WTC11 (cell line): ENCODE results near the gene ZNRF3. TPM values are rescaled to one million over a fixed set of nuclear protein-coding genes. Genes with fewer than 3 reads are reported as not detected.
A peak's percentile ranks its signal among the peaks of the same experiment; 100 is the strongest.

Experiments
- ATAC-seq: fragments of 200-7000 bp; cut with Tn5 transposase; 2 replicates; pipeline ENCODE4 v1.10.0; 2021; ENCODE audit warnings: mild to moderate bottlenecking, moderate library complexity
- CTCF ChIA-PET: fragments of 300-600 bp; sonication (Branson Sonifier 250); formaldehyde crosslinking; loops from one replicate; lab custom pipeline; 2021; ENCODE audit warnings: antibody characterized with exemption; lab: Charles Lee
- POLR2A ChIA-PET: fragments of 350-600 bp; sonication (Branson Sonifier 250); formaldehyde crosslinking; loops from one replicate; lab custom pipeline; 2021; ENCODE audit warnings: antibody characterized with exemption; lab: Charles Lee
- DNase-seq: peaks from one replicate; pipeline ENCODE4 v3.0.0; 2021; ENCODE audit warnings: low spot score
- H3K27ac Mint-ChIP-seq: 2 replicates; pipeline ENCODE4 v1.8.0; 2021; ENCODE audit warnings: mixed read lengths
- H3K27me3 Mint-ChIP-seq: 2 replicates; pipeline ENCODE4 v1.8.0; 2021; ENCODE audit warnings: low read depth, mild to moderate bottlenecking, moderate library complexity, mixed read lengths
- H3K36me3 Mint-ChIP-seq: 2 replicates; pipeline ENCODE4 v1.8.0; 2021; ENCODE audit warnings: mixed read lengths
- H3K4me1 Mint-ChIP-seq: 2 replicates; pipeline ENCODE4 v1.8.0; 2022; ENCODE audit warnings: mixed read lengths
- H3K4me3 Mint-ChIP-seq: 2 replicates; pipeline ENCODE4 v1.8.0; 2021; ENCODE audit warnings: mild to moderate bottlenecking, moderate library complexity, mixed read lengths
- H3K9me3 Mint-ChIP-seq: 2 replicates; pipeline ENCODE4 v1.8.0; 2021; ENCODE audit warnings: mixed read lengths
- ATF1 ChIP-seq: sonication (generic); formaldehyde crosslinking; IDR thresholded peaks from 2 replicates; pipeline ENCODE4 v1.8.1; 2023; ENCODE audit warnings: mild to moderate bottlenecking, moderate library complexity, missing genetic modification reagents
- ATF6 ChIP-seq: sonication (generic); formaldehyde crosslinking; IDR thresholded peaks from 2 replicates; pipeline ENCODE4 v1.8.1; 2023; ENCODE audit warnings: mild to moderate bottlenecking, missing genetic modification reagents
- CTCF ChIP-seq: fragments of 200-600 bp; IDR thresholded peaks from 2 replicates; pipeline ENCODE4 v1.8.0; 2022; ENCODE audit warnings: antibody characterized with exemption
- E2F1 ChIP-seq: sonication (generic); formaldehyde crosslinking; IDR thresholded peaks from 2 replicates; pipeline ENCODE4 v1.8.0; 2022; ENCODE audit warnings: mild to moderate bottlenecking, missing genetic modification reagents
- JAZF1 ChIP-seq: fragments of 250-450 bp; sonication (Bioruptor Pico); IDR thresholded peaks from 2 replicates; pipeline ENCODE4 v1.9.0; 2021; ENCODE audit warnings: moderate library complexity, mild to moderate bottlenecking, inconsistent platforms
- KAT7 ChIP-seq: sonication (generic); formaldehyde crosslinking; IDR thresholded peaks from 2 replicates; pipeline ENCODE4 v1.8.1; 2023; ENCODE audit warnings: missing genetic modification reagents, mild to moderate bottlenecking, borderline replicate concordance
- MXD4 ChIP-seq: fragments of 250-450 bp; sonication (Bioruptor Pico); IDR thresholded peaks from 2 replicates; pipeline ENCODE4 v1.8.0; 2021; ENCODE audit warnings: mild to moderate bottlenecking, moderate library complexity, borderline replicate concordance
- PREB ChIP-seq: sonication (generic); formaldehyde crosslinking; IDR thresholded peaks from 2 replicates; pipeline ENCODE4 v1.8.1; 2022; ENCODE audit warnings: mild to moderate bottlenecking, missing genetic modification reagents, moderate library complexity, borderline replicate concordance
- RELA ChIP-seq: sonication (generic); formaldehyde crosslinking; IDR thresholded peaks from 2 replicates; pipeline ENCODE4 v1.8.1; 2022; ENCODE audit warnings: missing genetic modification reagents, mild to moderate bottlenecking, borderline replicate concordance
- SMAD4 ChIP-seq: sonication (generic); formaldehyde crosslinking; IDR thresholded peaks from 2 replicates; pipeline ENCODE4 v1.8.0; 2022; ENCODE audit warnings: mild to moderate bottlenecking, missing genetic modification reagents
- ZNF263 ChIP-seq: sonication (generic); formaldehyde crosslinking; IDR thresholded peaks from 2 replicates; pipeline ENCODE4 v1.8.1; 2022; ENCODE audit warnings: low read depth, mild to moderate bottlenecking, moderate library complexity, missing genetic modification reagents
- ZNF317 ChIP-seq: sonication (generic); formaldehyde crosslinking; IDR thresholded peaks from 2 replicates; pipeline ENCODE4 v1.8.1; 2023; ENCODE audit warnings: low read depth, mild to moderate bottlenecking, moderate library complexity, missing genetic modification reagents, borderline replicate concordance
- ZNF423 ChIP-seq: fragments of 250-450 bp; sonication (Bioruptor Pico); IDR thresholded peaks from 2 replicates; pipeline ENCODE4 v2.1.2; 2022; ENCODE audit warnings: mild to moderate bottlenecking, moderate library complexity
- ZNF671 ChIP-seq: fragments of 250-450 bp; sonication (Bioruptor Pico); IDR thresholded peaks from 2 replicates; pipeline ENCODE4 v1.8.0; 2021; ENCODE audit warnings: mild to moderate bottlenecking
- total RNA-seq: library from RNA; stranded (reverse); gene quantifications from 3 replicates; pipeline ENCODE4 v1.2.3, GENCODE V29; 2021
- TF ChIP-seq, protein P1 (sequence below): sonication (generic); formaldehyde crosslinking; conservative IDR thresholded peaks from 2 replicates; pipeline ENCODE4 v1.8.1; 2023; ENCODE audit warnings: mild to moderate bottlenecking, low read depth, missing genetic modification reagents, moderate library complexity
- TF ChIP-seq, protein P2 (sequence below): sonication (generic); formaldehyde crosslinking; IDR thresholded peaks from 2 replicates; pipeline ENCODE4 v1.8.1; 2022; ENCODE audit warnings: low read depth, missing genetic modification reagents, borderline replicate concordance
- TF ChIP-seq, protein P3 (sequence below): fragments of 250-450 bp; sonication (Bioruptor Pico); IDR thresholded peaks from 2 replicates; pipeline ENCODE4 v1.9.0; 2021; ENCODE audit warnings: moderate library complexity, mild to moderate bottlenecking, inconsistent platforms, borderline replicate concordance

The ZNRF3 gene
- total RNA-seq, 1 experiment from 2014 or later, result 25.4 TPM

DNA sequence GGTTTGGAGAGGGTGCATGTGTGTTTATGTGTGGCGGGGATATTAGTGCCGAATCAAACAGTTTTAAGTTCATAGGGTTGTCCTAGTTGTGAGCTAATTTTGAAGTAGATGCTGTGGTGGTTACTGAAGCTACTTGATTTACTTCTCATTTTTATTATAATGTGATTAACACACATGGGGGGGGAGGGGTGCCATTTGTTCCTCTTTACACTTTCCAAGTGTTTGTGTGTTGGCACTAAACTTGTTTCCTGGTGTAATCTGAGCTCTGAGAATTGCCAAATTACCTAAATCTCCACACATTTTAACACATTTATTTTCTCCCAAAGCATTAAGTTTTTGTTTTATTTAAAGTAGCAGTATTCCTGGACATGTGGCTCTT, 60.1 kb downstream of the ZNRF3 start:
- no peak for DNase-seq
- ChIA-PET POLR2A (interaction anchor here (0.9 kb wide), 1 partner anchor 18 kb away, joined by 3 read pairs; no protein-coding TSS in a partner anchor), CTCF (interaction anchor here (0.6 to 2.5 kb wide), 7 partner anchors 9 to 97 kb away, joined by 3 to 15 read pairs (median 4); no protein-coding TSS in a partner anchor)
- Mint-ChIP-seq H3K27me3 (no peaks in the 10 kb centered on the region), H3K9me3 (peaks cover 20% of the 10 kb centered on the region), H3K4me1 (peaks cover 52% of the 10 kb centered on the region), H3K4me3 (no peak overlapping the region), H3K27ac (peak overlapping the region; percentile 76), H3K36me3 (peaks cover 19% of the 10 kb centered on the region)
- no peak for TF ChIP-seq ATF6 (CRISPR knock-in tag)
- no peak for TF ChIP-seq ZNF671 (CRISPR knock-in tag)
- TF ChIP-seq JAZF1 (CRISPR knock-in tag), result no peak
- no peak for TF ChIP-seq E2F1 (CRISPR knock-in tag)
- no peak for TF ChIP-seq ZNF317 (CRISPR knock-in tag)
- TF ChIP-seq, protein P1, sequence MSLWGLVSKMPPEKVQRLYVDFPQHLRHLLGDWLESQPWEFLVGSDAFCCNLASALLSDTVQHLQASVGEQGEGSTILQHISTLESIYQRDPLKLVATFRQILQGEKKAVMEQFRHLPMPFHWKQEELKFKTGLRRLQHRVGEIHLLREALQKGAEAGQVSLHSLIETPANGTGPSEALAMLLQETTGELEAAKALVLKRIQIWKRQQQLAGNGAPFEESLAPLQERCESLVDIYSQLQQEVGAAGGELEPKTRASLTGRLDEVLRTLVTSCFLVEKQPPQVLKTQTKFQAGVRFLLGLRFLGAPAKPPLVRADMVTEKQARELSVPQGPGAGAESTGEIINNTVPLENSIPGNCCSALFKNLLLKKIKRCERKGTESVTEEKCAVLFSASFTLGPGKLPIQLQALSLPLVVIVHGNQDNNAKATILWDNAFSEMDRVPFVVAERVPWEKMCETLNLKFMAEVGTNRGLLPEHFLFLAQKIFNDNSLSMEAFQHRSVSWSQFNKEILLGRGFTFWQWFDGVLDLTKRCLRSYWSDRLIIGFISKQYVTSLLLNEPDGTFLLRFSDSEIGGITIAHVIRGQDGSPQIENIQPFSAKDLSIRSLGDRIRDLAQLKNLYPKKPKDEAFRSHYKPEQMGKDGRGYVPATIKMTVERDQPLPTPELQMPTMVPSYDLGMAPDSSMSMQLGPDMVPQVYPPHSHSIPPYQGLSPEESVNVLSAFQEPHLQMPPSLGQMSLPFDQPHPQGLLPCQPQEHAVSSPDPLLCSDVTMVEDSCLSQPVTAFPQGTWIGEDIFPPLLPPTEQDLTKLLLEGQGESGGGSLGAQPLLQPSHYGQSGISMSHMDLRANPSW (CRISPR knock-in tag), result no peak
- no peak for TF ChIP-seq SMAD4 (CRISPR knock-in tag)
- TF ChIP-seq, protein P2, sequence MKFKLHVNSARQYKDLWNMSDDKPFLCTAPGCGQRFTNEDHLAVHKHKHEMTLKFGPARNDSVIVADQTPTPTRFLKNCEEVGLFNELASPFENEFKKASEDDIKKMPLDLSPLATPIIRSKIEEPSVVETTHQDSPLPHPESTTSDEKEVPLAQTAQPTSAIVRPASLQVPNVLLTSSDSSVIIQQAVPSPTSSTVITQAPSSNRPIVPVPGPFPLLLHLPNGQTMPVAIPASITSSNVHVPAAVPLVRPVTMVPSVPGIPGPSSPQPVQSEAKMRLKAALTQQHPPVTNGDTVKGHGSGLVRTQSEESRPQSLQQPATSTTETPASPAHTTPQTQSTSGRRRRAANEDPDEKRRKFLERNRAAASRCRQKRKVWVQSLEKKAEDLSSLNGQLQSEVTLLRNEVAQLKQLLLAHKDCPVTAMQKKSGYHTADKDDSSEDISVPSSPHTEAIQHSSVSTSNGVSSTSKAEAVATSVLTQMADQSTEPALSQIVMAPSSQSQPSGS, result no peak
- TF ChIP-seq, protein P3, sequence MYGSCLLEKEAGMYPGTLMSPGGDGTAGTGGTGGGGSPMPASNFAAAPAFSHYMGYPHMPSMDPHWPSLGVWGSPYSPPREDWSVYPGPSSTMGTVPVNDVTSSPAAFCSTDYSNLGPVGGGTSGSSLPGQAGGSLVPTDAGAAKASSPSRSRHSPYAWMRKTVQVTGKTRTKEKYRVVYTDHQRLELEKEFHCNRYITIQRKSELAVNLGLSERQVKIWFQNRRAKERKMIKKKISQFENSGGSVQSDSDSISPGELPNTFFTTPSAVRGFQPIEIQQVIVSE (CRISPR knock-in tag), result no peak
- TF ChIP-seq PREB (CRISPR knock-in tag), result no peak
- no peak for TF ChIP-seq ZNF423 (CRISPR knock-in tag)
- TF ChIP-seq ZNF263, result no peak
- no peak for TF ChIP-seq RELA
- no peak for TF ChIP-seq CTCF
- no peak for TF ChIP-seq ATF1
- TF ChIP-seq KAT7 (CRISPR knock-in tag), result no peak
- no peak for TF ChIP-seq MXD4 (CRISPR knock-in tag)
- ATAC-seq, result no peak
